HUES6 (cell line): ENCODE results near the gene OVOL2.

Source experiments
- H3K27ac ChIP-seq: 2 replicates; pipeline ENCODE4 v1.7.0; 2013; ENCODE audit warnings: low read depth, mild to moderate bottlenecking, low read length, inconsistent platforms
- H3K27me3 ChIP-seq: 2 replicates; pipeline ENCODE4 v1.6.1; 2013; ENCODE audit warnings: low read length; ENCODE audit not compliant: control insufficient read depth, insufficient read depth
- H3K36me3 ChIP-seq: 2 replicates; pipeline ENCODE4 v1.6.1; 2013; ENCODE audit warnings: low read length; ENCODE audit not compliant: control insufficient read depth, insufficient read depth
- H3K4me1 ChIP-seq: 2 replicates; pipeline ENCODE4 v1.6.1; 2013; ENCODE audit warnings: low read length; ENCODE audit not compliant: control insufficient read depth, insufficient read depth
- H3K4me3 ChIP-seq: 2 replicates; pipeline ENCODE4 v1.5.1; 2013; ENCODE audit warnings: low read depth, low read length
- H3K9ac ChIP-seq: one replicate; pipeline ENCODE4 v1.6.1; 2013; ENCODE audit warnings: mild to moderate bottlenecking, low read length
- H3K9me3 ChIP-seq: 2 replicates; pipeline ENCODE4 v1.6.1; 2013; ENCODE audit warnings: low read depth, low read length; ENCODE audit not compliant: control insufficient read depth, insufficient read depth

The OVOL2 gene

DNA sequence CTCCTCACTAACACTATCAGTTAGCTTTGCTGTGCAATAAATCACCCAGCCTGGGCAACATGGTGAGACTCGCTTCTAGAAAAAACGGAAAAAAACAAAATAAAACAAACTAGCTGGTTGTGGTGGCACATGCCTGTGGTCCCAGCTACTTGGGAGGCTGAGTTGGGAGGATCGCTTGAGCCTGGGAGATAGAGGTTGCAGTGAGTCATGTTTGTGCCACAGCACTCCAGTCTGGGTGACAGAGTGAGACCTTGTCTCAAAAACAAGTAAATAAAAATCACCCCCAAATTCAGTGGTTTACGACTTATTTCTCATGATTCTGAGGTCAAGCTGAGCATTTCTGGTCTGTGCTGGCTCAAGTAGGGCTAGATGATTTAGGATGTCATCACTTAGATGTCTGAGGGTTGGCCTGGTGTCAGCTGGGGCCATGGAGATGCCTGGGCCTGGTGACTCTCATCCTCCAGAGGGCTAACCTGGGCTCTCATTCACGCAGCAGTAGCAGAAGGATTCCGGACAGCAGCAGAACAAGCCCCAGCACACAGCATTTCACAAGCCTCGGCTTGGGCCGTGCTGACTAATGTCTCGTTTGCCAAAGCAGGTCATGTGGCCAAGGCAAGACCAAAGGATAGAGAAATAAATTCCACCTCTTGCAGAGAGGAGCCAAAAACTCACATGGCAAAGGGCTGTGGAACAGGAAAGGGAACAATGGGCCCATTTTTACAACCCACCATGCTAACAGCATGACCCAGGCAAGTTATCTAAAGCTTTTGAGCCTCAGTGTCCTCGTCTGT, 56.4 kb downstream of the OVOL2 start:
- H3K4me3 ChIP-seq = no peak overlapping the region
- H3K27ac ChIP-seq = no peak overlapping the region
- H3K9ac ChIP-seq = no peak overlapping the region
- no peaks in the 10 kb centered on the region for H3K36me3 ChIP-seq
- H3K9me3 ChIP-seq = no peaks in the 10 kb centered on the region
- H3K4me1 ChIP-seq = peaks cover 22% of the 10 kb centered on the region; the same call in 1 of the 2 replicates
- no peaks in the 10 kb centered on the region for H3K27me3 ChIP-seq

DNA sequence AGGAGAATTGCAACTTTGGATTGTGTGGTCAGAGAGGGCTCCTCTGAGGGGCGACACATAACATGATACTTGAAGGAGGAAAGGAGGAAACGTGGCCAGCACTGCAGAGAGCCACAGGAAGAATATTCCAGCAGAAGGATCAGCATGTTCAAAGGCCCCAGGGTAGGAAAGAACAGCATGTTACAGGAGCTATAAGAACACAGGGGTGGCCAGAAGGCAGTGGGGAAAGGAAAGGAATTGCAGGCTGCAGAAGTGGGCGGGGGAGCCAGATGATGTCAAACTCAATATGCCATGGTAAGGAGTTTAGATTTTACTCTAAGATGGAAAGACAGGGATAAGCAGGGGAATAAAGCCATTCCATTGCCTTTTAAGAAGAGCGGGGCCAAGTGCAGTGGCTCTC, 58.1 kb downstream of the OVOL2 start:
- Histone ChIP-seq H3K4me3 (no peak overlapping the region), H3K9ac (no peak overlapping the region), H3K27me3 (no peaks in the 10 kb centered on the region), H3K4me1 (peaks cover 17% of the 10 kb centered on the region; the same call in 1 of the 2 replicates), H3K9me3 (no peaks in the 10 kb centered on the region), H3K36me3 (no peaks in the 10 kb centered on the region), H3K27ac (no peak overlapping the region)

DNA sequence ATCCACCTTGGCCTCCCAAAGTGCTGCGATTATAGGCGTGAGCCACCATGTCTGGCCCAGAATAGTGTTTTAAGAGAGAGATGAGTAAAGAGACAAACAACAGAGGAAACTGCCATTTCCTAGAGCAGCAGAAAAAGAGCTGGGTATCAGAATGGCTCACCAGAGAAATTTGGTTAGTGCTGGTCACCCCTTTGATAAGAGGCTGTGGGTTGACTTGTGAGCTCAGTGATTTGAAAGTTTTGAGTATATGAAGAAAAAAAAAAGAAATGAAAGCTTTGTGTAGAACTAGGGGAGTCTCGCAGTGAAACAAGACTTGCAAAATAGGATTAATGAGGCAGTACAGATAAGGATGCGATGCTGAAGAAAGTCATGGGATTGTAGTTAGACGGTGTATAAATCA, 59.3 kb downstream of the OVOL2 start:
- H3K36me3 ChIP-seq = no peaks in the 10 kb centered on the region
- H3K27ac ChIP-seq = no peak overlapping the region
- H3K9ac ChIP-seq = no peak overlapping the region
- peaks cover 12% of the 10 kb centered on the region; the same call in 1 of the 2 replicates for H3K4me1 ChIP-seq
- H3K4me3 ChIP-seq = no peak overlapping the region
- H3K27me3 ChIP-seq = no peaks in the 10 kb centered on the region
- H3K9me3 ChIP-seq = no peaks in the 10 kb centered on the region

DNA sequence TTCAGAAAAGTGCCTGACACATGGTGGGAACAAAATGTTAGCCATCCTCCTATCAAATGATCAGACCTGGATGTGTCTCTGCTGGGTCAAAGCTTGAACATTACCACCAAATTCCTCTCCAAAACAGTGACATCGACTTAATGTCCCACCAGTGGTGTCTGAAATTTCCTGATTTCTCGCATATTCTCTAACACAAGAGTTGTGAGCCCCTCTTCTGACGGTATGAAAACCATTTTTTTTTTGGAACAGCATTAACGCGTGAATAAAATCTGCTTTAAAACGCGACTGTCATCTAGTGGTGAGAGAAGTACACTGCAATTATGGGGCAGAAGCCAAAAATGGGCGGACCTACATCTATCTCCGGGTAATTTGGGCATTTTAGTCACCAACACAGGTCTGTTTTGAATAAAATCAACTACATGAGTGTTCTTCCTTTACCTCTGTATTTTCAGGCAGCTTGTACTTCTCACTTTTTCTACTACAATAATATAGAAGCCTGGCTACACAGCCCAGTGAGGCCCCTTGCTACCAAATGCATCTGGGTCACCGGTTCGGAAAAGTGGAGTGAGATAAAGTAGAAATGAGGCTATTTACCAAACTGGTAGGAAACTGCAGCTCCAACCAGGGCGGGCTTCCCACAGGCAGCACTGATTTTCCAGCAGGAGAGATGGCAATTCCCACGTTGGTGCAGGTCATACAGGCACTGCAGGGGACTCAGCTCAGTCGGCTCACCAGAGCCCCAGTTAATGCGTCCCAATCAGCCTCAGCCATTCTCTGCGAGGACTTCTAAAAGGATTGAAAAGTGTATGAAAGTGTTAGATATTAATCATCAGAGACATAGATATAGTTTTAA, 61.5 kb downstream of the OVOL2 start:
- Histone ChIP-seq H3K27me3 (no peaks in the 10 kb centered on the region), H3K36me3 (no peaks in the 10 kb centered on the region; the same call in 1 of the 2 replicates), H3K4me1 (peaks cover 7% of the 10 kb centered on the region; the same call in 1 of the 2 replicates), H3K9me3 (no peaks in the 10 kb centered on the region), H3K4me3 (0 out of 2 replicates have a peak overlapping the region, but pooled peaks have one; percentile 20), H3K9ac (peak overlapping the region; percentile 16), H3K27ac (no peak overlapping the region)

DNA sequence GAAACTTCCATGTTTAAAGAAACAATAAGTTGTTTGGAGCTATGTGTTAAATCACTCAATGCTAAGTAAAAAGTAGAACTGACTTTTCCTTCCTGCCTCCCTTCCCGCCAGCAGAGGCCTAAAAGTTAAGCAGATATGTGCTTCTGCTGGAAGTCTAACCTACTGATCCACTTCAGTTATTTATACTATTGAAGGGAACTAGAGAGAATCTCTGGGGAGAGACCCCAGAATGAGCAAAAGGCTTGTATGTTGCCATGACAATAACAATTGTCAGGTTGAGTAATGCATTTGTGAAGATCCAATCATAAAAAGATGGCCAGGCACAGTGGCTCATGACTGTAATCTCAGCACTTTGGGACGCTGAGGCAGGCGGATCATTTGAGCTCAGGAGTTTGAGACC, 64.2 kb downstream of the OVOL2 start:
- no peak overlapping the region for H3K27ac ChIP-seq
- no peaks in the 10 kb centered on the region for H3K9me3 ChIP-seq

DNA sequence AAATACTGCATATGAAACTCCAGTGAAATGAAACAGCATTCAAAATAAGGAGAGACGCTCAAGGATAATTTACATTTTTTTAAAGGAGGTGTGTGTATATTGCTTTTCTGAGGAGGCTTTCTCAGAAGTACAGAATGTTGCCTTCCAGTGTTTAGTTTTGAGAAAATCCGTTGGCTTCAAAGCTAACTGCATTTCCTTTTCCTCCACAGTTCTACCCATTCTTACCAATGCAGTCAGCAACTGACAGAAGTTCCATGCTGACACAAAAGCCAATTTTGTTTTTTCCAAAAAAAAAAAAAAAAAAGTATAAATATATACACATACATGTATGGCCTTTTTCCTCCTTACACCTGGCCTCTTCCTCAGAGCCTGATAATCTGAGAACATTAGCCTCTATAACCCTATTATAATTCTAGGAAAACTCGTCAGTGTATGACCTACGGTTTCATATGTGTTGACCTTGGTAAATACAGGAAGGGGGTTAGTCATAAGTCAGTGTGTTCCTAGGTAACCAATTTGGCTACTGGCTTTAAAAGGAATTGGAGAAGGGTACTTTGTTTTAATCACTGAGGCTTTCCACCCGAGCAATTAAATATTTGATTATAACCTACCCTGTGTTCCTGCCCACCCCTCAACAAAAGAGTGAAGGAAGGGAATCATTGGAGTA, 64.7 kb downstream of the OVOL2 start:
- Histone ChIP-seq H3K9ac (no peak overlapping the region), H3K4me1 (peaks cover 7% of the 10 kb centered on the region; the same call in 1 of the 2 replicates), H3K4me3 (no peak overlapping the region), H3K36me3 (peaks cover 28% of the 10 kb centered on the region), H3K27me3 (no peaks in the 10 kb centered on the region), H3K9me3 (no peaks in the 10 kb centered on the region), H3K27ac (no peak overlapping the region)

More for the DNA sequence above, 64.2 kb downstream of the OVOL2 start:
- H3K36me3 ChIP-seq = peaks cover 23% of the 10 kb centered on the region
- peaks cover 7% of the 10 kb centered on the region; the same call in 1 of the 2 replicates for H3K4me1 ChIP-seq
- H3K4me3 ChIP-seq = no peak overlapping the region
- H3K9ac ChIP-seq = no peak overlapping the region
- H3K27me3 ChIP-seq = no peaks in the 10 kb centered on the region

DNA sequence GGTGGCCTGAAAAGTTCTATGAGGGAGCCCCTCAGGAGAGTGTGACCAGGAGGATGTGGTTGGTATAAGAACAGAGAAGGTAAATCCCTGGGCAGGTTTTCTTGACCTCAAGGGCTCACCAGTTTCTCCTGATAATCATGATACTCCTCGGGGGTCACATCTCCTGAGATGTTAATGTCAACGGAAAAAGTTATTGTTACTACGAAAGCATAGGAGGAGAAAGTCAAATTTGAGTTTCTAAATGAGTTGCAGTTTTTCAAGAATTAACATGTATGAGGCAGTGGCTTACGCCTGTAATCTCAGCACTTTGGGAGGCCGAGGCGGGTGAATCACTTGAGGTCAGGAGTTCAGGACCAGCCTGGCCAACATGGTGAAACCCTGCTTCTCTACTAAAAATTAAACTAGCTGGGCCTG, 65.5 kb downstream of the OVOL2 start:
- no peak overlapping the region for H3K4me3 ChIP-seq
- H3K9ac ChIP-seq = no peak overlapping the region
- no peaks in the 10 kb centered on the region for H3K27me3 ChIP-seq
- peaks cover 35% of the 10 kb centered on the region for H3K36me3 ChIP-seq
- peaks cover 5% of the 10 kb centered on the region; the same call in 1 of the 2 replicates for H3K4me1 ChIP-seq
- no peaks in the 10 kb centered on the region for H3K9me3 ChIP-seq
- H3K27ac ChIP-seq = no peak overlapping the region

DNA sequence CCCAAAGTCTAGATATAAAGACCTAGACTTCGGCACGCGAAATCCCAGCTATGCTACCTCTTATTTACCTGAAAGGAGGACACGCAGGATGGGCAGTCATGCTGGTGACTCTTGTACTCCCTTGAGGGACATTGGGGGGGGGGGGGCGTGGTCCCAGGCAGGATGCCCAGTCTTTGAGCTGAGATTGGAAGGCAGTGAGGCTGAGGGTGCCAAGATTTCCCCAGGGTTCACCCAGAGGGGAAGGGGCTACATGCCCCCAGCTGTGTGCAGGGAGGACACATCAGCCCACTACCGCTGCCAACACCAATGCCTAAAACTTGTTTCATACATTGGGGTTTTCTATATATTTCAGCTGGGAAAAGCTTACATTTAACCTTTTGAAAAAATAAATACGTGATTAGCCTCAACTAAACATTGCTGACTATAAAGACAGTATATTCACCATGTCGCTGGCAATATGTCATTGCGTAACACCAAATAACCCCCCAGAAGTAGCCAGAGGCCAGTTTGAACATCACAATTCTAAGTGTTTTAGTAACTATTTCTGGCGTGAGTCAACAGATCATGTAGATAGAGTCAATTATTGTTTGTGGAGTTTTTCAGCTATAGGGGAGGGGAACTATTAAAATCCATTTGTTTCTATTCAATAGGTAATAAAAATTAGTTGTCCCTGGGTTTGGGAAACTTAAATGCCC, 67.3 kb downstream of the OVOL2 start:
- H3K36me3 ChIP-seq = peaks cover 46% of the 10 kb centered on the region
- no peak overlapping the region for H3K4me3 ChIP-seq
- no peaks in the 10 kb centered on the region for H3K27me3 ChIP-seq
- no peak overlapping the region for H3K27ac ChIP-seq
- H3K9me3 ChIP-seq = no peaks in the 10 kb centered on the region
- no peaks in the 10 kb centered on the region for H3K4me1 ChIP-seq
- H3K9ac ChIP-seq = no peak overlapping the region

DNA sequence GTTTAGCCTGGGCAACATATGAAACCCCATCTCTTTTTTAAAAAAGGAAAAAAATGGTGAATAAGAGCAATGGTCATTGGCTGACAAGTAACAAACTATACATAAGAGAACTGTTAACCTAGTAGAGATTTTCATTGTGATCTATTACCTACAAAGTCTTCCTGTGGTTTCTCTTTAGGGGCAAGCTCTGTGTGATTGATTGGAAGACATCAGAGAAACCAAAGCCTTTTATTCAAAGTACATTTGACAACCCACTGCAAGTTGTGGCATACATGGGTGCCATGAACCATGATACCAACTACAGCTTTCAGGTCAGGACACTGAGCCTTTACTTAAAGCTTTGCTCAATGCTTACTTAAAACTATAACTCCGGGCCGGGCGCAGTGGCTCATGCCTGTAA, 69.7 kb downstream of the OVOL2 start:
- Histone ChIP-seq H3K27ac (no peak overlapping the region), H3K4me1 (peaks cover 13% of the 10 kb centered on the region), H3K4me3 (no peak overlapping the region), H3K27me3 (no peaks in the 10 kb centered on the region), H3K9me3 (no peaks in the 10 kb centered on the region), H3K9ac (no peak overlapping the region), H3K36me3 (peaks cover 53% of the 10 kb centered on the region)

DNA sequence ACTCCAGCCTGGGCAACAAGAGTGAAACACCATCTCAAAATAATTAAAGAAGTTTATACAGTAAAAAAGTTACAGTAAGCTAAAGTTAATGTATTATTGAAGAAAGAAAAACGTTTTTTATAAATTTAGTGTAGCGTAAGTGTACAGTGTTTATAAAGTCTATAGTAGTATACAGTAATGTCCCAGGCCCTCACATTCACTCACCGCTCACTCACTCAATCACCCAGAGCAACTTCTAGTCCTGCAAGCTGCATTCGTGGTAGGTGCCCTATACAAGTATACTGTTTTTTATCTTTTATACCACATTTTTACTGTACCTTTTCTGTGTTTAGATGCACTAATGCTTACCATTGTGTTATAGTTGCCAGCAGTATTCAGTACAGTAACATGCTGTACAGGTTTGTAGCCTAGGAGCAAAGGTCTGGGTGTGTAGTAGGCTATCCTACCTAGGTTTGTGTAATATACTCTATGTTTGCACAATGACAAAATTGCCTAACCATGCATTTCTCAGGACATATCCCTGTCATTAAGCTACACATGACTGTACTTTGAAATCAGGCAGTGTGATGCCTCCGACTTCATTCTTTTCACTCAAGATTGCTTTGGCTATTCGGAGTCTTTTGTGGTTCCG, 72.2 kb downstream of the OVOL2 start:
- Histone ChIP-seq H3K27ac (no peak overlapping the region), H3K9me3 (no peaks in the 10 kb centered on the region), H3K9ac (no peak overlapping the region), H3K4me1 (peaks cover 16% of the 10 kb centered on the region), H3K4me3 (no peak overlapping the region), H3K36me3 (peaks cover 65% of the 10 kb centered on the region), H3K27me3 (no peaks in the 10 kb centered on the region)
